ENCODE results near the gene APPL2. TPM values are rescaled to one million over a fixed set of nuclear protein-coding genes. Genes with fewer than 3 reads are reported as not detected.

APPL2 gene
- polyA plus RNA-seq, 3 donors from 2014 or later: 9.5 to 14.1 (median 10.5) TPM

- H3K4me3 Mint-ChIP-seq: no peak overlapping the region
- DNase-seq: no peak
- peaks cover 45 to 76% of the 10 kb centered on the region in 2 donors for H3K4me1 Mint-ChIP-seq
- no peaks in the 10 kb centered on the region for H3K9me3 Mint-ChIP-seq
- H3K36me3 Mint-ChIP-seq: peaks cover 15 to 45% (median 39%) of the 10 kb centered on the region in 3 donors
- peaks cover 2 to 8% (median 7%) of the 10 kb centered on the region in 3 donors for H3K27me3 Mint-ChIP-seq (ENCODE audit: low read depth in 3 of 3)
- H3K27ac Mint-ChIP-seq: no peak overlapping the region
Measured at GRCh38 chr12:105224399-105224798, 11.6 kb downstream of the APPL2 start.

- DNase-seq: no peak
- Mint-ChIP-seq H3K4me1 (peaks cover 49 to 78% of the 10 kb centered on the region in 2 donors), H3K27ac (peak overlapping the region in 1 of 6 donors; percentile 34), H3K27me3 (ENCODE audit: low read depth in 3 of 3) (peaks cover 2 to 8% (median 7%) of the 10 kb centered on the region in 3 donors), H3K4me3 (no peak overlapping the region), H3K36me3 (peaks cover 15 to 42% (median 39%) of the 10 kb centered on the region in 3 donors), H3K9me3 (no peaks in the 10 kb centered on the region)
Measured at GRCh38 chr12:105223884-105224283, 12.1 kb downstream of the APPL2 start.

- no peak for DNase-seq
- peaks cover 2 to 9% (median 8%) of the 10 kb centered on the region in 3 donors for H3K27me3 Mint-ChIP-seq (ENCODE audit: low read depth in 3 of 3)
- peaks cover 49 to 73% of the 10 kb centered on the region in 2 donors for H3K4me1 Mint-ChIP-seq
- H3K9me3 Mint-ChIP-seq: no peaks in the 10 kb centered on the region
- no peak overlapping the region for H3K27ac Mint-ChIP-seq
- peaks cover 15 to 38% (median 36%) of the 10 kb centered on the region in 3 donors for H3K36me3 Mint-ChIP-seq
- H3K4me3 Mint-ChIP-seq: no peak overlapping the region
Measured at GRCh38 chr12:105223352-105223845, 12.6 kb downstream of the APPL2 start.

- Mint-ChIP-seq H3K36me3 (peaks cover 11 to 34% (median 33%) of the 10 kb centered on the region in 3 donors), H3K9me3 (no peaks in the 10 kb centered on the region), H3K27me3 (ENCODE audit: low read depth in 3 of 3) (peaks cover 2 to 9% (median 8%) of the 10 kb centered on the region in 3 donors), H3K4me1 (peaks cover 52 to 68% of the 10 kb centered on the region in 2 donors), H3K27ac (peak overlapping the region in 4 of 6 donors; percentile 18 to 65 (median 42)), H3K4me3 (peak overlapping the region in 1 of 5 donors; percentile 45)
- no peak for DNase-seq
Measured at GRCh38 chr12:105222726-105223351, 13.1 kb downstream of the APPL2 start.

GRCh38 chr12:105222284-105222655, 13.7 kb downstream of the APPL2 start:
- Mint-ChIP-seq H3K4me3 (no peak overlapping the region), H3K27ac (peak overlapping the region in 1 of 6 donors; percentile 68), H3K27me3 (ENCODE audit: low read depth in 3 of 3) (peaks cover 2 to 8% (median 7%) of the 10 kb centered on the region in 3 donors), H3K9me3 (no peaks in the 10 kb centered on the region), H3K4me1 (peaks cover 48 to 62% of the 10 kb centered on the region in 2 donors), H3K36me3 (peaks cover 7 to 33% (median 28%) of the 10 kb centered on the region in 3 donors)
- DNase-seq: no peak

GRCh38 chr12:105221583-105222283, 14.2 kb downstream of the APPL2 start:
- Mint-ChIP-seq H3K9me3 (no peaks in the 10 kb centered on the region), H3K4me1 (peaks cover 47 to 60% of the 10 kb centered on the region in 2 donors), H3K27ac (peak overlapping the region in 2 of 6 donors; percentile 62 to 68), H3K36me3 (peaks cover 10 to 36% (median 31%) of the 10 kb centered on the region in 3 donors), H3K27me3 (ENCODE audit: low read depth in 3 of 3) (peaks cover 2 to 8% (median 7%) of the 10 kb centered on the region in 3 donors), H3K4me3 (no peak overlapping the region)
- DNase-seq: no peak

GRCh38 chr12:105220929-105221290, 15.1 kb downstream of the APPL2 start:
- no peak for DNase-seq
- peaks cover 40 to 52% of the 10 kb centered on the region in 2 donors for H3K4me1 Mint-ChIP-seq
- H3K36me3 Mint-ChIP-seq: peaks cover 16 to 44% (median 37%) of the 10 kb centered on the region in 3 donors
- no peak overlapping the region for H3K27ac Mint-ChIP-seq
- H3K9me3 Mint-ChIP-seq: no peaks in the 10 kb centered on the region
- H3K27me3 Mint-ChIP-seq (ENCODE audit: low read depth in 3 of 3): peaks cover 0 to 7% (median 4%) of the 10 kb centered on the region in 3 donors
- H3K4me3 Mint-ChIP-seq: no peak overlapping the region

GRCh38 chr12:105220150-105220928, 15.6 kb downstream of the APPL2 start:
- H3K4me1 Mint-ChIP-seq: peaks cover 34 to 46% of the 10 kb centered on the region in 2 donors
- H3K36me3 Mint-ChIP-seq: peaks cover 18 to 46% (median 36%) of the 10 kb centered on the region in 3 donors
- peak overlapping the region in 1 of 6 donors; percentile 58 for H3K27ac Mint-ChIP-seq
- no peak for DNase-seq
- no peaks in the 10 kb centered on the region for H3K9me3 Mint-ChIP-seq
- no peak overlapping the region for H3K4me3 Mint-ChIP-seq
- peaks cover 0 to 7% (median 4%) of the 10 kb centered on the region in 3 donors for H3K27me3 Mint-ChIP-seq (ENCODE audit: low read depth in 3 of 3)

GRCh38 chr12:105219261-105220028, 16.5 kb downstream of the APPL2 start:
- Mint-ChIP-seq H3K4me3 (no peak overlapping the region), H3K4me1 (peaks cover 28 to 42% of the 10 kb centered on the region in 2 donors), H3K36me3 (peaks cover 21 to 53% (median 35%) of the 10 kb centered on the region in 3 donors), H3K27ac (peak overlapping the region in 3 of 6 donors; percentile 1 to 58 (median 6)), H3K9me3 (no peaks in the 10 kb centered on the region), H3K27me3 (ENCODE audit: low read depth in 3 of 3) (peaks cover 0 to 7% (median 4%) of the 10 kb centered on the region in 3 donors)
- no peak for DNase-seq

- Mint-ChIP-seq H3K4me3 (no peak overlapping the region), H3K27me3 (ENCODE audit: low read depth in 3 of 3) (peaks cover 0 to 10% (median 4%) of the 10 kb centered on the region in 3 donors), H3K4me1 (peaks cover 27 to 48% of the 10 kb centered on the region in 2 donors), H3K36me3 (peaks cover 25 to 57% (median 38%) of the 10 kb centered on the region in 3 donors), H3K27ac (no peak overlapping the region), H3K9me3 (no peaks in the 10 kb centered on the region)
- no peak for DNase-seq
Measured at GRCh38 chr12:105218434-105218833, 17.5 kb downstream of the APPL2 start.

GRCh38 chr12:105214670-105215375, 21.2 kb downstream of the APPL2 start:
- H3K36me3 Mint-ChIP-seq: peaks cover 34 to 46% (median 40%) of the 10 kb centered on the region in 3 donors
- H3K4me3 Mint-ChIP-seq: no peak overlapping the region
- H3K27ac Mint-ChIP-seq: no peak overlapping the region
- no peak for DNase-seq
- H3K9me3 Mint-ChIP-seq: no peaks in the 10 kb centered on the region
- peaks cover 0 to 5% (median 0%) of the 10 kb centered on the region in 3 donors for H3K27me3 Mint-ChIP-seq (ENCODE audit: low read depth in 3 of 3)
- H3K4me1 Mint-ChIP-seq: peaks cover 15 to 28% of the 10 kb centered on the region in 2 donors

- H3K4me1 Mint-ChIP-seq: peaks cover 9 to 21% of the 10 kb centered on the region in 2 donors
- H3K27me3 Mint-ChIP-seq (ENCODE audit: low read depth in 3 of 3): peaks cover 0 to 5% (median 0%) of the 10 kb centered on the region in 3 donors
- no peaks in the 10 kb centered on the region for H3K9me3 Mint-ChIP-seq
- no peak overlapping the region for H3K27ac Mint-ChIP-seq
- peaks cover 35 to 49% (median 40%) of the 10 kb centered on the region in 3 donors for H3K36me3 Mint-ChIP-seq
- no peak for DNase-seq
- no peak overlapping the region for H3K4me3 Mint-ChIP-seq
Measured at GRCh38 chr12:105214148-105214547, 21.8 kb downstream of the APPL2 start.
